ENCODE measurements around the gene CASK. TPM values are rescaled to one million over a fixed set of nuclear protein-coding genes. Genes with fewer than 3 reads are reported as not detected.

CASK gene
- total RNA-seq, 2 experiments from 2014 or later = 27.9 to 28.4 TPM

GRCh38 chrX:41858161-41858775 lies 65.1 kb downstream of the CASK start:
- POLR2A ChIA-PET = no interaction called here
- CTCF ChIA-PET = no interaction called here

DNA sequence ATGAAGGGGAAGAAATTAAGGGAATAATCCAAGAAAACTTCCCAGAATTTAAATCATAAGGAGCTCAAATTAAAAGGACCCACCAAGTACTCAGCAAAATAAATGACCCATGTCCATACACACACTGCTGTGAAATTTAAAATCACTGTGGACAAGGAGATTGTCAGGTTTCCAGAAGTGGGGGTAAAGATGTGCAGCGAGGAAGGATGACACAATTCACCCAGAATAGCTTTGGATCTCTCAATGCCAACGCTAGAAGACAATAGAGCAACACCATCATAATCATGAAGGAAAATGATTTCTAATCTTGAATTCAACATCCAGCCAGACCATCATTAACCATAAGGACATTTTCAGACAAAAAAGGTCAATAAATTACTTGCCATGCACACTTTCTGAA lies 65.7 kb downstream of the CASK start:
- ChIA-PET POLR2A (no interaction called here), CTCF (no interaction called here)

- POLR2A ChIA-PET = no interaction called here
Observed at GRCh38 chrX:41846714-41847113, 76.6 kb downstream of the CASK start.

GRCh38 chrX:41837270-41837944 lies 85.9 kb downstream of the CASK start:
- ChIA-PET CTCF (no interaction called here), POLR2A (no interaction called here)

More at GRCh38 chrX:41846714-41847113, 76.6 kb downstream of the CASK start:
- CTCF ChIA-PET = no interaction called here

DNA sequence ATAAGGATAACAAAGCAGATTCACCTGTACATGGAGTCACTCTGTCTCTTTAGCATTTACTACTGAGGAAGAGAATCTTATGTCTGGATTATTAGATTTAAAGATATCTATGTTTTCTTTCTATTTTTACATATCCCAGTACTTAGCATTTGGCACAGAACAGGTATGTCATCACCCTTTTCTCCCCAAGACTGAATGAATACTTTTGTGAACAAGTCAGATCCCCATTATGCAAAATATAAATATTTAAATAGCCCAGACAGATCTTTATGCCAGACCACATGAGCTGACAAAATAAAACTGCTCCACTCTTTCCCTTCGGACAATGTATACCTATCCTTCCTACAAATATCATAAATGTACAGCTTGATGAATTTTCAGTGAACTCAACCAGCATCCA lies 94.5 kb downstream of the CASK start:
- POLR2A ChIA-PET = no interaction called here
- CTCF ChIA-PET = no interaction called here

DNA sequence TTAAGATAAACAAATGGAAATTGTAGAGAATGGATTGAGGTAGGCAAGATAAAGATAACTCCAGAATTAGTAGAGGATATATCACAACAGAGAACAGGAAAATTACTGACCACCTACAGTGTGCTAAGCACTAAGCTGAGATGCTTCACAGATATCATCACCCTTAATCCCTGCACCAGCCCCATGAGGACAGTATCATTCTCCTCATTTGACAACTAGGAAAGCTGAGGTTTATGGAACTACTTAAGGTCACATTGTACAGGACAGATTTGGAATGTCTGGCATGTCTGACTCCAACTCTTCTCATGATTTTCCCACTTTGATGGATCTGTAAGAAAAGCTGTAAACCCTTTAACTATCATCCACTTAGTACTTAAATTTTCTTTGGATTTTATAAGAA lies 95.5 kb downstream of the CASK start:
- POLR2A ChIA-PET = no interaction called here
- CTCF ChIA-PET = interaction anchor here (0.6 kb wide), 1 partner anchor 203 kb away, joined by 4 read pairs; no protein-coding TSS in a partner anchor

- ChIA-PET POLR2A (no interaction called here), CTCF (no interaction called here)
Observed at GRCh38 chrX:41825796-41826195, 97.6 kb downstream of the CASK start.

- ChIA-PET CTCF (no interaction called here), POLR2A (no interaction called here)
Observed at GRCh38 chrX:41824551-41824950, 98.8 kb downstream of the CASK start.

DNA sequence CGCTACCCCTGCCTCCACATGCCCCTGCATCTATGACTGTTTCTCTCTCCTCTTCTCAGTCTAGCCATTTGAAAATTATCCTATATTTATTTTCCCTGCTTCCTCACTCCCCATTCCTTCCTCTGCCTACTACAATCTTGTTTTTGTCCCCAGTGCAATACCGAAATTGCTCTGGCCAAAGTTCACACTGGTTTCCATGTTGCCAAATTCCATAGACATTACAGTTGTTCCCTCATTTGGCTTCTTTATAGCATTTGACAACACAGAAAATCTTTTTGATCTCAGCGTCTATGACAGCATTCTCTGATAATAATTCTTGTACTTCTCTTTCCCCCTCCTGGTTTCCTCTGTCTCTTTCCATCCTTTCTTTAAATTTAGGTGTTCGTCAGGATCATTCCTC lies 100.0 kb downstream of the CASK start:
- ChIA-PET CTCF (no interaction called here), POLR2A (no interaction called here)

- POLR2A ChIA-PET = no interaction called here
- CTCF ChIA-PET = no interaction called here
Observed at GRCh38 chrX:41822892-41823291, 100.5 kb downstream of the CASK start.

GRCh38 chrX:41808047-41808446 lies 115.3 kb downstream of the CASK start:
- POLR2A ChIA-PET = no interaction called here
- CTCF ChIA-PET = no interaction called here

- CTCF ChIA-PET = no interaction called here
Observed at GRCh38 chrX:41802958-41803357, 120.4 kb downstream of the CASK start.

DNA sequence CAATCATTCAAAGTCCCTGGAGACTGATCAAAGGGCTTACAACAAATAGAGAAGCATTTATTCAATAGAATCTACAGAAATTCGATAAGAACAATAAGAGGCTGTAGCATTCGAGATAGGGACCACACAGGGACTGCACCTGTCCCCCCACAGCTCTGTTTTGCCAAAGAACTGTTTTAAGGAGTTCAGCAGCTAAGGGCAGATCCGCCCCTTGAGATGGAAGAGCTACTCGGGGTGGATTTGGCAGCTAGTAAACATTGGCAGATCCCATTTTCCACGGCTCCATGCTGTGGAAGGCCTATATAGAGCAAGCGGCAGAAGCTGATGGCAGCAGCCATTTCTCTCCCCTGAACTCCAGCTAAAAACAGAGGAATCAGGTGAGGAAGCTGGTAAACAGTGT lies 123.7 kb downstream of the CASK start:
- POLR2A ChIA-PET = no interaction called here
- CTCF ChIA-PET = interaction anchor here (1.1 kb wide), 1 partner anchor 10 kb away, joined by 3 read pairs; no protein-coding TSS in a partner anchor

More at GRCh38 chrX:41802958-41803357, 120.4 kb downstream of the CASK start:
- POLR2A ChIA-PET = no interaction called here

GRCh38 chrX:41796577-41796976 lies 126.8 kb downstream of the CASK start:
- ChIA-PET CTCF (no interaction called here), POLR2A (interaction anchor here (0.7 kb wide), 1 partner anchor 67 kb away, joined by 3 read pairs; no protein-coding TSS in a partner anchor)

DNA sequence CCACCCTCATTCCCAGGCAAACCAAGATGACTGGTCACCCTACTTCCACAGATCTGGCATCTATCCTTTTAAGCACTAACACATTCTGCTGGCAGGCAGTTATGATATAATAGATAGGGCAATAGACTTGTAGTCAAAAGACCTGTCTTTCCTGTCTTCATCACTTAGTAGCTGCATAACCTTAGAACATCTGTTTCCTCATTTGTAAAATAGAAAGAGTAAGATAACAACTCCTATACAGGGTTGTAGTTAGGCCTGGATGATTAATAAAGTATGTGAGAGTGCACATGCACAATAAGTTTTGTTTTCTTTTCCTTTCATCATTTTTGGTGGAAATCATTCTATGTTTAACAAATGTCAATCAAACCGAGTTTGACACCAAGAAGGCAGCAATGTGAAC lies 127.3 kb downstream of the CASK start:
- ChIA-PET POLR2A (no interaction called here), CTCF (no interaction called here)

DNA sequence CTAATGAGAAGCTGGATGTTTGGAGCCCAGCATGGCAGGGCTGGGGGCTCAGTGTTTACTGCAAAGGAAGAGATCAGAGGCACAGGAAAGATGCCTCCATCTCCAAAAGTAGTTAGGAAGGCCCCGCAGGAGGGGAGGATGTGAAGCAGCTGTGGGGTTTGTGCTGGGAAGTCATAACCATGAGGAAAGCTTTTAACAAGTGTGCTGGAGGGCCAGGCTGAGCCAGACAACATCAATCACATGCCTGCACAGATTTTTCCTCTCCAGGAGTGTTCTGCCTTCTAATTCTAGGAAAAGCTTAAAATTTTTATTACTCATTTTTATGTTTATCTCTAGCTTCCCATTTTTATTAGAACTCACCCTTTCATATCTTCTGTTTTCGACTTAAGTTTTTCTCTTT lies 134.0 kb downstream of the CASK start:
- ChIA-PET CTCF (interaction anchor here (0.6 to 0.9 kb wide), 2 partner anchors 10 to 603 kb away, joined by 3 to 4 read pairs; no protein-coding TSS in a partner anchor), POLR2A (no interaction called here)

DNA sequence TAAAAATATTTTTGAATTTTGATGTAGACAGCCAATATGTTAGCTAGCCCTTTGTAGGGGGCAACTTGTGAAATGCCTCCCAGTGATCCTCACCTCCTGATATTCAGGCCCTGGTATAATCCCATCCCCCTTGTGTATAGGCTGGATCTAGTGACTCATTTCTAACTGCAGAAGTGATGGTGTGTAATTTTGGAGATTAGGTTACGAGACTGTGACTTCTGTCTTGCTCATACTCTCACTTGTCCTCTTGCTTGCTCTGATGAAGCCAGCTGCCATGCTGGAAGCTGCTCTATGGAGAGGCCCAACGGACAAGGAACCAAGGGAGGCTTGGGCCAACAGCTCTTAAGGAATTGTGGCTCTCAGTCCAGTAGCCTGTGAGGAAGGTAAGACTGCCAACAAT lies 137.7 kb downstream of the CASK start:
- ChIA-PET CTCF (interaction anchor here (0.6 to 1.0 kb wide), 2 partner anchors 13 to 1774 kb away, joined by 3 read pairs; no protein-coding TSS in a partner anchor), POLR2A (no interaction called here)

GRCh38 chrX:41781500-41781899 lies 141.9 kb downstream of the CASK start:
- POLR2A ChIA-PET = no interaction called here

GRCh38 chrX:41779941-41780340 lies 143.4 kb downstream of the CASK start:
- CTCF ChIA-PET = interaction anchor here (1.6 kb wide), 1 partner anchor 8 kb away, joined by 3 read pairs; no protein-coding TSS in a partner anchor

More at GRCh38 chrX:41781500-41781899, 141.9 kb downstream of the CASK start:
- CTCF ChIA-PET = interaction anchor here (1.6 kb wide), 1 partner anchor 10 kb away, joined by 3 read pairs; no protein-coding TSS in a partner anchor

DNA sequence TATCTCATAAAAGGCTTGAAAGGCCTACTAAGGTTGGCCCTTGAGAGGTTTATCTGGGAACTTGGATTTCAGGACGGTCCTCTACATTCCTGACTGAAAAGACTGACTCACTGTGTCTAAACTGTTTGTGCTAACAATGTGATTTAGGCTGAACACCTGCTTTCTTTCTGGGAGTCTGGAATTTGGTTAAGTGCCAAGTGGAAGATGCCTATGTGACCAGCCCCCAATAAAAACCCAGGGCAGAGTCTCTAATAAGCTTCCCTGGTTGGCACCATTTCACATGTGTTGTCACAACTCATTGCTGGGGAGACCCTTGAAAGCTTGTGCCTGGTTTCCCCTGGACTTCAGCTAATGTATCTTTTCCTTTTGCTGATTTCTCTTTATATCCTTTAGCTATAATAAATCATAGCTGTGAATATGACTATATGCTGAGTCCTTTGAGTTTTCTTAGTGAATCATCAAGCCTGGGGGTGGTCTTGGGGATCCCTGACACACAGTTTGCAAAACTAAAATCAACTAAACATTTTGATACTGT lies 144.3 kb downstream of the CASK start:
- ChIA-PET POLR2A (no interaction called here), CTCF (no interaction called here)

More at GRCh38 chrX:41779941-41780340, 143.4 kb downstream of the CASK start:
- POLR2A ChIA-PET = no interaction called here

DNA sequence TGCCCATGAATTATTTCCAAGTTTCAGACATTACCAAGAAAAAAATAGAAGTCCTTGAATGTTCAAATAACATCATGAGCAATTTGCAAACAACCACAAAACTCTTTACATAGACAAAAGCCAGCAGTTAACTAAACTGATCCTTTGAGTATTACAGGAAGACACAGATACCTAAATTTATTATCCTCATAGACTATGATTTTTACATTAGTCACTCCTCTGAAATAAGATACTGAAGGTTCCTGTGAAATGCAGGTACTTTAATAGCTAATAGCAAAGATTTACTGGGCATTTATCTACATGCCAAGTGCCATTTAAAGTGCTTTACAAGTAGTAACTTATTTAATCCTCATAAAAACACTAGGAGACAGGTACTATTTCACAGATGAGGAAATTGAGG lies 161.7 kb downstream of the CASK start:
- CTCF ChIA-PET = no interaction called here
- POLR2A ChIA-PET = no interaction called here
